ENCODE measurements around the gene CRADD.
"Not testable (repeated sequence)": the region's sequence is repeated elsewhere in the genome, so short reads cannot be mapped to it uniquely, and the experiment has no call there.

CRADD gene

GRCh38 chr12:93677195-93678064 lies at the start of gene CRADD:
CRADD (plus strand) TSS chr12:93677375.
- peak; percentile 86 for DNase-seq (ENCODE audit: low spot score)
- H3K4me3 Mint-ChIP-seq = peak within 1 kb of the TSS; percentile 96
- H3K4me1 Mint-ChIP-seq (ENCODE audit: low read depth) = peaks cover 27% of the 10 kb centered on the region
- peaks cover 9% of the 10 kb centered on the region for H3K9me3 Mint-ChIP-seq
- H3K36me3 Mint-ChIP-seq (ENCODE audit: low read depth) = peaks cover 15% of the 10 kb centered on the region
- peaks cover 7% of the 10 kb centered on the region for H3K27me3 Mint-ChIP-seq (ENCODE audit: low read depth)
- peak within 1 kb of the TSS; percentile 100 for H3K27ac Mint-ChIP-seq

GRCh38 chr12:93632383-93632782 lies 44.8 kb upstream of the CRADD start:
- Mint-ChIP-seq H3K27me3 (ENCODE audit: low read depth) (peaks cover 13% of the 10 kb centered on the region), H3K36me3 (ENCODE audit: low read depth) (no peaks in the 10 kb centered on the region), H3K9me3 (peaks cover 4% of the 10 kb centered on the region), H3K4me1 (ENCODE audit: low read depth) (no peaks in the 10 kb centered on the region), H3K27ac (no peak overlapping the region), H3K4me3 (no peak overlapping the region)
- no peak for DNase-seq (ENCODE audit: low spot score)

- H3K4me3 Mint-ChIP-seq = no peak overlapping the region
- no peak for DNase-seq (ENCODE audit: low spot score)
These were observed 42.8 kb upstream of the CRADD start for GRCh38 chr12:93634416-93634815.

GRCh38 chr12:93636708-93637107 lies 40.5 kb upstream of the CRADD start:
- DNase-seq (ENCODE audit: low spot score) = no peak
- Mint-ChIP-seq H3K9me3 (peaks cover 4% of the 10 kb centered on the region), H3K36me3 (ENCODE audit: low read depth) (no peaks in the 10 kb centered on the region), H3K4me3 (no peak overlapping the region), H3K4me1 (ENCODE audit: low read depth) (no peaks in the 10 kb centered on the region), H3K27me3 (ENCODE audit: low read depth) (peaks cover 24% of the 10 kb centered on the region), H3K27ac (no peak overlapping the region)

More at GRCh38 chr12:93634416-93634815, 42.8 kb upstream of the CRADD start:
- no peaks in the 10 kb centered on the region for H3K4me1 Mint-ChIP-seq (ENCODE audit: low read depth)
- peaks cover 4% of the 10 kb centered on the region for H3K9me3 Mint-ChIP-seq
- H3K27ac Mint-ChIP-seq = no peak overlapping the region
- peaks cover 20% of the 10 kb centered on the region for H3K27me3 Mint-ChIP-seq (ENCODE audit: low read depth)
- no peaks in the 10 kb centered on the region for H3K36me3 Mint-ChIP-seq (ENCODE audit: low read depth)

GRCh38 chr12:93638095-93638494 lies 39.1 kb upstream of the CRADD start:
- H3K4me3 Mint-ChIP-seq = no peak overlapping the region
- H3K27ac Mint-ChIP-seq = no peak overlapping the region
- H3K27me3 Mint-ChIP-seq (ENCODE audit: low read depth) = peaks cover 24% of the 10 kb centered on the region
- DNase-seq (ENCODE audit: low spot score) = no peak
- no peaks in the 10 kb centered on the region for H3K36me3 Mint-ChIP-seq (ENCODE audit: low read depth)
- no peaks in the 10 kb centered on the region for H3K4me1 Mint-ChIP-seq (ENCODE audit: low read depth)
- H3K9me3 Mint-ChIP-seq = no peaks in the 10 kb centered on the region

- no peak overlapping the region for H3K4me3 Mint-ChIP-seq
- no peaks in the 10 kb centered on the region for H3K9me3 Mint-ChIP-seq
- H3K27ac Mint-ChIP-seq = no peak overlapping the region
- H3K4me1 Mint-ChIP-seq (ENCODE audit: low read depth) = no peaks in the 10 kb centered on the region
- no peaks in the 10 kb centered on the region for H3K36me3 Mint-ChIP-seq (ENCODE audit: low read depth)
- no peak for DNase-seq (ENCODE audit: low spot score)
- peaks cover 24% of the 10 kb centered on the region for H3K27me3 Mint-ChIP-seq (ENCODE audit: low read depth)
These were observed 38.2 kb upstream of the CRADD start for GRCh38 chr12:93638954-93639353.

- peaks cover 25% of the 10 kb centered on the region for H3K27me3 Mint-ChIP-seq (ENCODE audit: low read depth)
- H3K4me3 Mint-ChIP-seq = no peak overlapping the region
- H3K9me3 Mint-ChIP-seq = no peaks in the 10 kb centered on the region
- DNase-seq (ENCODE audit: low spot score) = no peak
- no peak overlapping the region for H3K27ac Mint-ChIP-seq
- H3K36me3 Mint-ChIP-seq (ENCODE audit: low read depth) = no peaks in the 10 kb centered on the region
- no peaks in the 10 kb centered on the region for H3K4me1 Mint-ChIP-seq (ENCODE audit: low read depth)
These were observed 37.8 kb upstream of the CRADD start for GRCh38 chr12:93639406-93639805.

GRCh38 chr12:93641380-93641779 lies 35.8 kb upstream of the CRADD start:
- not testable (repeated sequence) for H3K36me3 Mint-ChIP-seq (ENCODE audit: low read depth); H3K9me3 Mint-ChIP-seq; H3K4me3 Mint-ChIP-seq; DNase-seq (ENCODE audit: low spot score); H3K4me1 Mint-ChIP-seq (ENCODE audit: low read depth); H3K27ac Mint-ChIP-seq
- peaks cover 25% of the 10 kb centered on the region for H3K27me3 Mint-ChIP-seq (ENCODE audit: low read depth)

GRCh38 chr12:93642751-93643150 lies 34.4 kb upstream of the CRADD start:
- Mint-ChIP-seq H3K4me3 (no peak overlapping the region), H3K27me3 (ENCODE audit: low read depth) (peaks cover 17% of the 10 kb centered on the region), H3K9me3 (no peaks in the 10 kb centered on the region), H3K4me1 (ENCODE audit: low read depth) (no peaks in the 10 kb centered on the region), H3K36me3 (ENCODE audit: low read depth) (no peaks in the 10 kb centered on the region), H3K27ac (no peak overlapping the region)
- no peak for DNase-seq (ENCODE audit: low spot score)

- no peaks in the 10 kb centered on the region for H3K9me3 Mint-ChIP-seq
These were observed 31.5 kb upstream of the CRADD start for GRCh38 chr12:93645702-93646101.

GRCh38 chr12:93650626-93651025 lies 26.5 kb upstream of the CRADD start:
- DNase-seq (ENCODE audit: low spot score) = no peak
- H3K27ac Mint-ChIP-seq = no peak overlapping the region
- H3K9me3 Mint-ChIP-seq = no peaks in the 10 kb centered on the region
- H3K4me1 Mint-ChIP-seq (ENCODE audit: low read depth) = no peaks in the 10 kb centered on the region
- H3K36me3 Mint-ChIP-seq (ENCODE audit: low read depth) = no peaks in the 10 kb centered on the region
- H3K4me3 Mint-ChIP-seq = no peak overlapping the region
- peaks cover 13% of the 10 kb centered on the region for H3K27me3 Mint-ChIP-seq (ENCODE audit: low read depth)

More at GRCh38 chr12:93645702-93646101, 31.5 kb upstream of the CRADD start:
- H3K4me3 Mint-ChIP-seq = no peak overlapping the region
- no peaks in the 10 kb centered on the region for H3K36me3 Mint-ChIP-seq (ENCODE audit: low read depth)
- H3K27me3 Mint-ChIP-seq (ENCODE audit: low read depth) = peaks cover 10% of the 10 kb centered on the region
- no peak overlapping the region for H3K27ac Mint-ChIP-seq
- H3K4me1 Mint-ChIP-seq (ENCODE audit: low read depth) = no peaks in the 10 kb centered on the region
- no peak for DNase-seq (ENCODE audit: low spot score)

- Mint-ChIP-seq H3K4me1 (ENCODE audit: low read depth) (no peaks in the 10 kb centered on the region), H3K4me3 (no peak overlapping the region), H3K9me3 (no peaks in the 10 kb centered on the region), H3K27me3 (ENCODE audit: low read depth) (peaks cover 10% of the 10 kb centered on the region), H3K36me3 (ENCODE audit: low read depth) (no peaks in the 10 kb centered on the region), H3K27ac (no peak overlapping the region)
- DNase-seq (ENCODE audit: low spot score) = no peak
These were observed 24.1 kb upstream of the CRADD start for GRCh38 chr12:93653079-93653478.

GRCh38 chr12:93653712-93654111 lies 23.5 kb upstream of the CRADD start:
- H3K9me3 Mint-ChIP-seq = no peaks in the 10 kb centered on the region
- H3K27ac Mint-ChIP-seq = no peak overlapping the region
- no peak overlapping the region for H3K4me3 Mint-ChIP-seq
- no peaks in the 10 kb centered on the region for H3K36me3 Mint-ChIP-seq (ENCODE audit: low read depth)
- H3K4me1 Mint-ChIP-seq (ENCODE audit: low read depth) = no peaks in the 10 kb centered on the region
- no peak for DNase-seq (ENCODE audit: low spot score)
- H3K27me3 Mint-ChIP-seq (ENCODE audit: low read depth) = peaks cover 9% of the 10 kb centered on the region

- H3K4me3 Mint-ChIP-seq = no peak overlapping the region
- H3K36me3 Mint-ChIP-seq (ENCODE audit: low read depth) = no peaks in the 10 kb centered on the region
- no peaks in the 10 kb centered on the region for H3K9me3 Mint-ChIP-seq
- peaks cover 9% of the 10 kb centered on the region for H3K27me3 Mint-ChIP-seq (ENCODE audit: low read depth)
- no peaks in the 10 kb centered on the region for H3K4me1 Mint-ChIP-seq (ENCODE audit: low read depth)
- no peak for DNase-seq (ENCODE audit: low spot score)
- no peak overlapping the region for H3K27ac Mint-ChIP-seq
These were observed 22.8 kb upstream of the CRADD start for GRCh38 chr12:93654421-93654820.

GRCh38 chr12:93657071-93657470 lies 20.1 kb upstream of the CRADD start:
- H3K4me1 Mint-ChIP-seq (ENCODE audit: low read depth) = no peaks in the 10 kb centered on the region
- no peak for DNase-seq (ENCODE audit: low spot score)
- no peak overlapping the region for H3K27ac Mint-ChIP-seq
- no peaks in the 10 kb centered on the region for H3K36me3 Mint-ChIP-seq (ENCODE audit: low read depth)
- no peaks in the 10 kb centered on the region for H3K9me3 Mint-ChIP-seq
- peaks cover 15% of the 10 kb centered on the region for H3K27me3 Mint-ChIP-seq (ENCODE audit: low read depth)
- no peak overlapping the region for H3K4me3 Mint-ChIP-seq

Data from T-helper 2 cell treated with Interferon-gamma antibody and Interleukin-4, amounts not matched to agents 5 μg/mL and 100 μg/mL, for 36 hours (primary cell).